Measurements from ENCODE around the gene NFYA. TPM values are rescaled to one million over a fixed set of nuclear protein-coding genes. Genes with fewer than 3 reads are reported as not detected.

The NFYA gene
- total RNA-seq, 2 experiments from 2014 or later = 26.7 to 27.3 TPM

DNA sequence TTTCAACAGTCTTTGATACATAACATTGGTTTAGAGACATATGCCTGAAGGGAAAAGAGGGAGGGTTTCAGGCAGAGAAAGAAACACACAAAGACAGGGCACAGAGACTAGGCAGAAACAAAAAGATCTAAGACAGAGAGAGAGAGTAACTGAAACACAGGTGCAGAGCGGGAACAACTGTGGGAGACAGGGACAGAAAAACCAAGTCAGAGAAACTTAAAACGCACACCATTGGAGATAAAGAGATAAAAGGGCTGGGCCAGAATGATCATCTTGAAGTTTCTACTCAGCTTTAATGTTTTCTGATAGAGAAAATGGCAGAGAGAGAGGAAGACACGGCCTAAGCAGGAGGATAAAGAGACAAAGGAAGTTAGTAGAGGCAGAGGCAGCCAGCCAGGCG is 45.5 kb upstream of the NFYA start:
- Histone ChIP-seq H3K36me3 (ENCODE audit: insufficient read depth, low read length) (no peaks in the 10 kb centered on the region), H3K4me3 (ENCODE audit: low read length) (peak overlapping the region; percentile 78), H3K9me3 (ENCODE audit: control insufficient read depth in 1 of 2, insufficient read depth in 1 of 2, low read length in 2 of 2) (no peaks in the 10 kb centered on the region), H3K4me1 (ENCODE audit: insufficient read depth, low read length) (peaks cover 23% of the 10 kb centered on the region), H3K27me3 (ENCODE audit: control insufficient read depth in 1 of 2, insufficient read depth in 2 of 2, low read length in 2 of 2) (no peaks in the 10 kb centered on the region), H3K27ac (ENCODE audit: low read depth in 1 of 2, low read length in 2 of 2) (peak overlapping the region in 1 of 2 donors; percentile 59)
- no peak for DNase-seq
- Mint-ChIP-seq H3K27ac (peak overlapping the region; percentile 75), H3K27me3 (no peaks in the 10 kb centered on the region), H3K4me1 (ENCODE audit: low read depth) (peaks cover 33% of the 10 kb centered on the region), H3K9me3 (no peaks in the 10 kb centered on the region), H3K36me3 (ENCODE audit: low read depth) (no peaks in the 10 kb centered on the region), H3K4me3 (peak overlapping the region; percentile 88)
- no peak for ATAC-seq (ENCODE audit: poor library complexity)
- ChIA-PET CTCF (interaction anchor here (1.2 to 2.0 kb wide), 6 partner anchors 9 to 47 kb away, joined by 4 to 9 read pairs (median 5); no protein-coding TSS in a partner anchor), POLR2A (interaction anchor here (0.9 to 2.5 kb wide), 5 partner anchors 25 to 279 kb away, joined by 3 to 25 read pairs (median 9); partner anchors contain the start of genes APOBEC2, NFYA, OARD1 and TREML2)
- TF ChIP-seq, protein P1, sequence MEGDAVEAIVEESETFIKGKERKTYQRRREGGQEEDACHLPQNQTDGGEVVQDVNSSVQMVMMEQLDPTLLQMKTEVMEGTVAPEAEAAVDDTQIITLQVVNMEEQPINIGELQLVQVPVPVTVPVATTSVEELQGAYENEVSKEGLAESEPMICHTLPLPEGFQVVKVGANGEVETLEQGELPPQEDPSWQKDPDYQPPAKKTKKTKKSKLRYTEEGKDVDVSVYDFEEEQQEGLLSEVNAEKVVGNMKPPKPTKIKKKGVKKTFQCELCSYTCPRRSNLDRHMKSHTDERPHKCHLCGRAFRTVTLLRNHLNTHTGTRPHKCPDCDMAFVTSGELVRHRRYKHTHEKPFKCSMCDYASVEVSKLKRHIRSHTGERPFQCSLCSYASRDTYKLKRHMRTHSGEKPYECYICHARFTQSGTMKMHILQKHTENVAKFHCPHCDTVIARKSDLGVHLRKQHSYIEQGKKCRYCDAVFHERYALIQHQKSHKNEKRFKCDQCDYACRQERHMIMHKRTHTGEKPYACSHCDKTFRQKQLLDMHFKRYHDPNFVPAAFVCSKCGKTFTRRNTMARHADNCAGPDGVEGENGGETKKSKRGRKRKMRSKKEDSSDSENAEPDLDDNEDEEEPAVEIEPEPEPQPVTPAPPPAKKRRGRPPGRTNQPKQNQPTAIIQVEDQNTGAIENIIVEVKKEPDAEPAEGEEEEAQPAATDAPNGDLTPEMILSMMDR (IDR thresholded peaks at IDR 0.05) = no peak
- intact Hi-C loops (cut with DNase I, micrococcal nuclease) = loop anchor here (1.0 to 5.0 kb wide), 3 partner anchors 21 to 1680 kb away; no protein-coding TSS in a partner anchor

DNA sequence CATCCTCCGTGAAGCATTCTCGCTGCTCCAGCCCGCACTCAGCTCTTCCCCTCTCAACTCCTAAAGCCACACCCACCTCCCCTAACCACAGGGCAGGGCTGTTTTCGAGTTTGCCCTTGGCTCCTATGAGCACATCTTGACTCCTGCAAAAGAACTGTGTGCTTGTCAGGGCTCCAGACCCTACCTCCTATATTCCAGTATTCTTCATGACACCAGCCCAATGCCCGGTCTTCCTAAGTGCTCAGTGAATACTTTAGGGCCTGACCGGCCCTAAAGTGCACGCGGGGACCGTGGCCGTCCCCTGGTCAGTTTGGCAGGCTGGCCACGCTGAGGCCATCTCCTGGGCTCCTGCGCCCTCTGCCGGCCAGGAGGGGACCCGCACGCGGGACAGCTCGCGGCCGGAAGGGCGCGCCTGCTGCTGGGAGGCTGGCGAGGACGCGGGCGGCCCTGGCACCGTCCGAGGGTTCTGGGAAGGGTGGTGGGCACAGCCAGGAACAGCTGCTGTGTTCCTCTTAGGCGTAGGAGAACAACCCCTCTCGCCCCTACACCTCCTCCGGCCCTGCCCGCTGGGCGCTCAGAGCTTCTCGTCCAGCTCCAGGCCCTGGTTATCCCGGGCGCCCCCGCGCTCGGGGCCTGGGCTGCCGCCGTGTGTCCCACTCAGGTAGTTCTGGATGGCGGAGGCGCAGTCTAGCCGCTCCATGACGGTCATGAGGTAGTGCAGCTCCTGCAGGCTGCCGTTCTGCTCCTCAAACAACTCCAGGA is 44.8 kb upstream of the NFYA start:
- DNase-seq (peak; percentile 49 to 85 (median 66)), ATAC-seq (ENCODE audit: poor library complexity) (peak; percentile 86)
- intact Hi-C loops (cut with DNase I, micrococcal nuclease) = loop anchor here (1.0 to 5.0 kb wide), 4 partner anchors 22 to 1681 kb away; no protein-coding TSS in a partner anchor
- no peaks in the 10 kb centered on the region for H3K9me3 Mint-ChIP-seq
- TF ChIP-seq, protein P1 (IDR thresholded peaks at IDR 0.05) = peak; percentile 100
- POLR2A ChIA-PET = interaction anchor here (0.9 to 2.5 kb wide), 7 partner anchors 8 to 279 kb away, joined by 3 to 25 read pairs (median 6); partner anchors contain the start of genes APOBEC2, NFYA, OARD1 and TREML2
- no peaks in the 10 kb centered on the region for H3K9me3 ChIP-seq (ENCODE audit: control insufficient read depth in 1 of 2, insufficient read depth in 1 of 2, low read length in 2 of 2)
- peak overlapping the region; percentile 88 for H3K4me3 Mint-ChIP-seq
- peak overlapping the region in 1 of 2 donors; percentile 59 for H3K27ac ChIP-seq (ENCODE audit: low read depth in 1 of 2, low read length in 2 of 2)
- H3K4me1 Mint-ChIP-seq (ENCODE audit: low read depth) = peaks cover 33% of the 10 kb centered on the region
- H3K4me3 ChIP-seq (ENCODE audit: low read length) = peak overlapping the region; percentile 78
- H3K36me3 Mint-ChIP-seq (ENCODE audit: low read depth) = no peaks in the 10 kb centered on the region
- H3K27me3 ChIP-seq (ENCODE audit: control insufficient read depth in 1 of 2, insufficient read depth in 2 of 2, low read length in 2 of 2) = no peaks in the 10 kb centered on the region
- no peaks in the 10 kb centered on the region for H3K36me3 ChIP-seq (ENCODE audit: insufficient read depth, low read length)
- CTCF ChIA-PET = interaction anchor here (0.6 to 2.0 kb wide), 17 partner anchors 9 to 1666 kb away, joined by 3 to 9 read pairs (median 4); partner anchors contain the start of genes NFYA, OARD1 and UNC5CL
- H3K27me3 Mint-ChIP-seq = no peaks in the 10 kb centered on the region
- H3K27ac Mint-ChIP-seq = peak overlapping the region; percentile 75
- H3K4me1 ChIP-seq (ENCODE audit: insufficient read depth, low read length) = peaks cover 23% of the 10 kb centered on the region

DNA sequence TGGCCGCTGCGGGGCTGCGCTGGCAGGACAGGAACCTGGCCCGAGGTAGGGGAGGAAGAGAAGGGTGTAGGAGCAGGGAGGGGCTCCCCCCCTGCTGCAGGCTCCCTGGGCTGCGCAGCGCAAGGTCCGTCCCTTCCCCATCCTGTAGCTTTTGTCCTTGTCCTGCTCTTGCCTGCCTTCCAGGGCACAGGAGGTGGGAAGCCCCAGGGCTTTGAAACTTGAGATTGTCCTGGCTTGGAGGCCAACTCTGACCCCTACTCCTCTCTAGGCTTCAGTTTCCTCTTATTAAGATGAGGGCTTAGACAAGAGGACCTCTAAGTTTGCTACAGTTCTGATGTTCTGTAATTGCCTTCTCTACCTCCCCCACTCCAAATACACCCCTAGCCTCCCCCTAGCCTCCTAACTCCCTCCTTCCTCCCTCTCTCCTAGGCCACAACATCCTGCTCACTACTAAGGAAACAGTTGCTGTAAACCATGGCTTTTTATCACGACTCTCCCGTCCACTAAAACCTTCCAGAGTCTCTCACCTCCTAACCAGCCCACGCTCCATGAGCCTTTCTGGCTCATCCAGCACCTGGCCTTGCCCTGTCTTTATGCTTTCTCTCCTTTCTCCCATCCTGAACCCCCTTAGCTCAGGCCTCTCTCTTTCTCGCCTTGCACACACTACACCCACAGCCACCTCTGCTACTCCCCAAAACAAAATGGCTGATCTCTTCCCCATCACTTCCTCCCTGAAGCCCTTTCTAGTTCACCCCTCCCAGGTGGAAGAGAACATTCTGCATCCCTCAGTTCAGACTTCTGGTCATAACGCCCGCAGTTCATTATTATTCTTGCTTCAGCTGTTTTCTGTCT is 44.0 kb upstream of the NFYA start:
- peak in 1 of 14 experiments; percentile 17 for DNase-seq
- H3K9me3 ChIP-seq (ENCODE audit: control insufficient read depth in 1 of 2, insufficient read depth in 1 of 2, low read length in 2 of 2) = no peaks in the 10 kb centered on the region
- TF ChIP-seq, protein P1 (IDR thresholded peaks at IDR 0.05) = no peak
- H3K27me3 Mint-ChIP-seq = no peaks in the 10 kb centered on the region
- no peaks in the 10 kb centered on the region for H3K36me3 Mint-ChIP-seq (ENCODE audit: low read depth)
- H3K27ac ChIP-seq (ENCODE audit: low read depth in 1 of 2, low read length in 2 of 2) = peak overlapping the region in 1 of 2 donors; percentile 55
- peak overlapping the region; percentile 88 for H3K4me3 Mint-ChIP-seq
- ChIA-PET POLR2A (interaction anchor here (1.0 to 2.5 kb wide), 7 partner anchors 8 to 172 kb away, joined by 3 to 25 read pairs (median 6); partner anchors contain the start of genes APOBEC2, NFYA, OARD1 and TREML2), CTCF (interaction anchor here (0.5 to 2.0 kb wide), 17 partner anchors 8 to 1667 kb away, joined by 3 to 9 read pairs (median 4); partner anchors contain the start of genes NFYA, OARD1 and UNC5CL)
- H3K36me3 ChIP-seq (ENCODE audit: insufficient read depth, low read length) = no peaks in the 10 kb centered on the region
- no peaks in the 10 kb centered on the region for H3K9me3 Mint-ChIP-seq
- H3K4me3 ChIP-seq (ENCODE audit: low read length) = peak overlapping the region; percentile 78
- peaks cover 33% of the 10 kb centered on the region for H3K4me1 Mint-ChIP-seq (ENCODE audit: low read depth)
- no peaks in the 10 kb centered on the region for H3K27me3 ChIP-seq (ENCODE audit: control insufficient read depth in 1 of 2, insufficient read depth in 2 of 2, low read length in 2 of 2)
- H3K27ac Mint-ChIP-seq = peak overlapping the region; percentile 75
- intact Hi-C loops (cut with DNase I, micrococcal nuclease) = loop anchor here in 1 of 2 experiments (1.0 to 5.0 kb wide), 4 partner anchors 22 to 1681 kb away; no protein-coding TSS in a partner anchor
- peaks cover 23% of the 10 kb centered on the region for H3K4me1 ChIP-seq (ENCODE audit: insufficient read depth, low read length)
- ATAC-seq (ENCODE audit: poor library complexity) = no peak
